CD4-positive, CD25-positive, alpha-beta regulatory T cell (primary cell): Measurements from ENCODE around the gene FBXO48. TPM values are rescaled to one million over a fixed set of nuclear protein-coding genes. Genes with fewer than 3 reads are reported as not detected.

Experiments
- ATAC-seq, 2 donors: fragments of 150-1000 bp; cut with Tn5 transposase; one replicate each; pipeline ENCODE4 v1.10.0; 2021; ENCODE audit warnings: low read depth in 2 of 2, moderate number of reproducible peaks in 2 of 2, moderate library complexity in 1 of 2
- DNase-seq, 3 donors: peaks; one replicate each; pipeline versions ENCODE4 v3.0.0 to v3.0.0-alpha.2; 2012 to 2022; ENCODE audit warnings: mixed read lengths in 1 of 3
- H3K27ac ChIP-seq: one replicate; pipeline ENCODE4 v1.7.0; 2013; ENCODE audit warnings: mild to moderate bottlenecking, low read length; ENCODE audit not compliant: insufficient read depth, poor library complexity, severe bottlenecking
- H3K27me3 ChIP-seq: one replicate; pipeline ENCODE4 v1.7.0; 2013; ENCODE audit warnings: low read length; ENCODE audit not compliant: control insufficient read depth, insufficient read depth
- H3K36me3 ChIP-seq: one replicate; pipeline ENCODE4 v1.7.0; 2013; ENCODE audit warnings: mild to moderate bottlenecking, low read length, moderate library complexity; ENCODE audit not compliant: control insufficient read depth, insufficient read depth
- H3K4me1 ChIP-seq: 2 replicates; pipeline ENCODE4 v1.7.0; 2013; ENCODE audit warnings: mild to moderate bottlenecking, low read length; ENCODE audit not compliant: insufficient read depth, control insufficient read depth, poor library complexity, severe bottlenecking
- H3K4me3 ChIP-seq: one replicate; pipeline ENCODE4 v1.7.0; 2013; ENCODE audit warnings: low read depth, mild to moderate bottlenecking, low read length, moderate library complexity
- H3K9me3 ChIP-seq, 2 experiments: 1 replicate in 1 of 2; 2 replicates in 1 of 2; pipeline ENCODE4 v1.7.0; 2013; ENCODE audit warnings: low read length in 2 of 2, mild to moderate bottlenecking in 1 of 2, moderate library complexity in 1 of 2; ENCODE audit not compliant: control insufficient read depth in 2 of 2
- H3K27ac Mint-ChIP-seq, 3 donors: one replicate each; pipeline ENCODE4 v1.8.0; 2020 to 2022; ENCODE audit warnings: mild to moderate bottlenecking in 3 of 3, mixed read lengths in 3 of 3, moderate library complexity in 2 of 3
- H3K27me3 Mint-ChIP-seq: one replicate; pipeline ENCODE4 v1.8.0; 2022; ENCODE audit warnings: mild to moderate bottlenecking, mixed read lengths
- H3K36me3 Mint-ChIP-seq: one replicate; pipeline ENCODE4 v1.8.0; 2020; ENCODE audit warnings: mixed read lengths
- H3K4me1 Mint-ChIP-seq, 4 donors: one replicate each; pipeline ENCODE4 v1.8.0; 2020 to 2022; ENCODE audit warnings: mixed read lengths in 4 of 4, mild to moderate bottlenecking in 1 of 4
- H3K4me3 Mint-ChIP-seq, 4 donors: one replicate each; pipeline ENCODE4 v1.8.0; 2020 to 2022; ENCODE audit warnings: mild to moderate bottlenecking in 4 of 4, mixed read lengths in 4 of 4, moderate library complexity in 3 of 4
- H3K9me3 Mint-ChIP-seq, 7 donors: one replicate each; pipeline ENCODE4 v1.8.0; 2020 to 2022; ENCODE audit warnings: mixed read lengths in 7 of 7, mild to moderate bottlenecking in 3 of 7, moderate library complexity in 2 of 7
- polyA plus RNA-seq, 4 donors: library from polyadenylated mRNA; unstranded; fragments of 300-500 nt; fragmentation: Illumina TruSeq; gene quantifications; one replicate each; pipeline ENCODE4 v1.2.3, GENCODE V29; 2021
- total RNA-seq: library from RNA; stranded (reverse); gene quantifications from one replicate; pipeline ENCODE4 v1.2.3, GENCODE V29; 2022

The FBXO48 gene
- total RNA-seq (2.7 TPM), polyA plus RNA-seq (1 to 10 TPM in 2 of 4 donors, under 1 TPM in 2; 0.59 to 1.3 (median 0.82) TPM)

- ATAC-seq = peak; percentile 93
- Mint-ChIP-seq H3K27ac (peak within 1 kb of the TSS; percentile 95 to 98 (median 97)), H3K4me3 (peak within 1 kb of the TSS; percentile 91 to 98 (median 98)), H3K4me1 (peaks cover 6 to 57% (median 43%) of the 10 kb centered on the region in 4 donors), H3K27me3 (no peaks in the 10 kb centered on the region), H3K36me3 (no peaks in the 10 kb centered on the region), H3K9me3 (no peaks in the 10 kb centered on the region)
- no peaks in the 10 kb centered on the region for H3K27me3 ChIP-seq
- H3K36me3 ChIP-seq = no peaks in the 10 kb centered on the region
- H3K4me3 ChIP-seq = peak within 1 kb of the TSS; percentile 98
- peaks cover 48% of the 10 kb centered on the region for H3K4me1 ChIP-seq
- no peaks in the 10 kb centered on the region for H3K9me3 ChIP-seq
- peak within 1 kb of the TSS; percentile 97 for H3K27ac ChIP-seq
- peak; percentile 98 to 99 (median 99) for DNase-seq
Measured at GRCh38 chr2:68467077-68467960, at the start of gene FBXO48, which contains the start of gene APLF. Gene FBXO48 (minus strand): TSS chr2:68467294. CDS start chr2:68465145, 2,149 bp downstream. Gene APLF (plus strand): TSS chr2:68467585. CDS start chr2:68467732, 147 bp downstream.

GRCh38 chr2:68516051-68516955, 49.2 kb upstream of the FBXO48 start:
- Mint-ChIP-seq H3K27me3 (no peaks in the 10 kb centered on the region), H3K36me3 (peaks cover 14% of the 10 kb centered on the region), H3K4me3 (no peak overlapping the region), H3K27ac (peak overlapping the region in 1 of 3 donors; percentile 10), H3K9me3 (peaks cover 0 to 7% (median 0%) of the 10 kb centered on the region in 7 donors), H3K4me1 (peaks cover 0 to 3% (median 1%) of the 10 kb centered on the region in 4 donors)
- no peaks in the 10 kb centered on the region for H3K4me1 ChIP-seq
- DNase-seq = peak in 2 of 3 donors; percentile 9 to 37
- no peaks in the 10 kb centered on the region for H3K27me3 ChIP-seq
- H3K27ac ChIP-seq = no peak overlapping the region
- H3K9me3 ChIP-seq = no peaks in the 10 kb centered on the region
- H3K4me3 ChIP-seq = no peak overlapping the region
- no peaks in the 10 kb centered on the region for H3K36me3 ChIP-seq
- ATAC-seq = no peak

- H3K27ac Mint-ChIP-seq = peak overlapping the region in 1 of 3 donors; percentile 10
- no peak for ATAC-seq
Measured at GRCh38 chr2:68514316-68514929, 47.3 kb upstream of the FBXO48 start.

GRCh38 chr2:68512966-68513365, 45.9 kb upstream of the FBXO48 start:
- Histone ChIP-seq H3K4me1 (no peaks in the 10 kb centered on the region), H3K9me3 (no peaks in the 10 kb centered on the region), H3K27me3 (no peaks in the 10 kb centered on the region), H3K4me3 (no peak overlapping the region), H3K27ac (no peak overlapping the region), H3K36me3 (no peaks in the 10 kb centered on the region)
- H3K27me3 Mint-ChIP-seq = no peaks in the 10 kb centered on the region
- H3K9me3 Mint-ChIP-seq = peaks cover 0 to 7% (median 1%) of the 10 kb centered on the region in 7 donors
- no peak overlapping the region for H3K4me3 Mint-ChIP-seq
- no peak overlapping the region for H3K27ac Mint-ChIP-seq
- peaks cover 14% of the 10 kb centered on the region for H3K36me3 Mint-ChIP-seq
- DNase-seq (no peak), ATAC-seq (no peak)
- peaks cover 0 to 2% (median 0%) of the 10 kb centered on the region in 4 donors for H3K4me1 Mint-ChIP-seq

More at GRCh38 chr2:68514316-68514929, 47.3 kb upstream of the FBXO48 start:
- H3K9me3 Mint-ChIP-seq = peaks cover 0 to 7% (median 0%) of the 10 kb centered on the region in 7 donors
- H3K27me3 Mint-ChIP-seq = no peaks in the 10 kb centered on the region
- Histone ChIP-seq H3K27me3 (no peaks in the 10 kb centered on the region), H3K4me3 (no peak overlapping the region), H3K4me1 (no peaks in the 10 kb centered on the region), H3K36me3 (no peaks in the 10 kb centered on the region), H3K9me3 (no peaks in the 10 kb centered on the region), H3K27ac (no peak overlapping the region)
- H3K4me3 Mint-ChIP-seq = no peak overlapping the region
- DNase-seq = no peak
- no peaks in the 10 kb centered on the region for H3K4me1 Mint-ChIP-seq
- H3K36me3 Mint-ChIP-seq = peaks cover 10% of the 10 kb centered on the region

GRCh38 chr2:68512326-68512725, 45.2 kb upstream of the FBXO48 start:
- peaks cover 14% of the 10 kb centered on the region for H3K36me3 Mint-ChIP-seq
- Histone ChIP-seq H3K36me3 (no peaks in the 10 kb centered on the region), H3K4me1 (no peaks in the 10 kb centered on the region), H3K9me3 (no peaks in the 10 kb centered on the region), H3K4me3 (no peak overlapping the region), H3K27me3 (no peaks in the 10 kb centered on the region), H3K27ac (no peak overlapping the region)
- no peak overlapping the region for H3K4me3 Mint-ChIP-seq
- ATAC-seq = no peak
- peaks cover 0 to 4% (median under 1%) of the 10 kb centered on the region in 4 donors for H3K4me1 Mint-ChIP-seq
- H3K9me3 Mint-ChIP-seq = peaks cover 0 to 7% (median 1%) of the 10 kb centered on the region in 7 donors
- DNase-seq = no peak
- no peaks in the 10 kb centered on the region for H3K27me3 Mint-ChIP-seq
- no peak overlapping the region for H3K27ac Mint-ChIP-seq

GRCh38 chr2:68506170-68506569, 39.1 kb upstream of the FBXO48 start:
- Mint-ChIP-seq H3K4me3 (peak overlapping the region; percentile 0 to 77 (median 46)), H3K9me3 (peaks cover 0 to 6% (median 0%) of the 10 kb centered on the region in 7 donors), H3K27ac (peak overlapping the region; percentile 70 to 96 (median 78)), H3K4me1 (peaks cover 13 to 29% (median 20%) of the 10 kb centered on the region in 4 donors), H3K36me3 (peaks cover 7% of the 10 kb centered on the region), H3K27me3 (no peaks in the 10 kb centered on the region)
- Histone ChIP-seq H3K4me3 (peak overlapping the region; percentile 78), H3K36me3 (no peaks in the 10 kb centered on the region), H3K4me1 (peaks cover 24% of the 10 kb centered on the region), H3K27me3 (no peaks in the 10 kb centered on the region), H3K9me3 (no peaks in the 10 kb centered on the region), H3K27ac (peak overlapping the region; percentile 57)
- peak; percentile 60 to 77 for ATAC-seq
- peak in 2 of 3 donors; percentile 24 to 46 for DNase-seq
